ENCODE measurements around the gene RANBP3.
"Not testable (repeated sequence)": the region's sequence is repeated elsewhere in the genome, so short reads cannot be mapped to it uniquely, and the experiment has no call there.

RANBP3 gene

DNA sequence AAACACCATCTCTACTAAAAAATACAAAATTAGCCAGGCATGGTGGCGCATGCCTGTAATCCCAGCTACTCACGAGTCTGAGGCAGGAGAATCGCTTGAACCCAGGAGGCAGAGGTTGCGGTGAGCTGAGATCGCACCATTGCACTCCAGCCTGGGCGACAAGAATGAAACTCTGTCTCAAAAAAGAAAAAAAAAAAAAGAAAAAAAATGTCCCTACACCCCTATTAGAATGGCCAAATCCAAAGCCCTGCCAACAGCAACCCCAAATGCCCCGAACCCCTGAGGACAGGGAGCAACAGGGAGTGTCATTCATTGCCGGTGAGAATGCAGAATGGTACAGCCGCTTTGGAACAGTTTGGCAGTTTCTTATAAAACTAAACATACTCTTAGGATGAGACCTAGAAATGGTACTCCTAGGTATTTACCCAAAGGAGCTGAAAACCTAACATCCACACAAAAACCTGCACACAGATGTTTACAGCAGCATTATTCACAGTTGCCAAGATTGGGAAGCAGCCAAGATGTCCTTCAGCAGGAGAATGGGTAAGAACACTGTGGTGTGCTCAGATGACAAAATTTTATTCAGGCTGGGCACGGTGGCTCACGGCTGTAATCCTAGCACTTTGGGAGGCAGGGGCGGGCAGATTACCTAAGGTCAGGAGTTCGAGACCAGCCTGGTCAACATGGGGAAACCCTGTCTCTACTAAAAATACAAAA lies 94.6 kb downstream of the RANBP3 start:
- not testable (repeated sequence) for DNase-seq (ENCODE audit: low read depth in 2 of 2)

GRCh38 chr19:5882421-5882968 lies 95.4 kb downstream of the RANBP3 start:
- no peak for DNase-seq (ENCODE audit: low read depth in 2 of 2)

GRCh38 chr19:5881543-5882299 lies 96.2 kb downstream of the RANBP3 start:
- no peak for DNase-seq (ENCODE audit: low read depth in 2 of 2)

- no peak for DNase-seq (ENCODE audit: low read depth in 2 of 2)
These were observed 97.3 kb downstream of the RANBP3 start for GRCh38 chr19:5880604-5881078.

DNA sequence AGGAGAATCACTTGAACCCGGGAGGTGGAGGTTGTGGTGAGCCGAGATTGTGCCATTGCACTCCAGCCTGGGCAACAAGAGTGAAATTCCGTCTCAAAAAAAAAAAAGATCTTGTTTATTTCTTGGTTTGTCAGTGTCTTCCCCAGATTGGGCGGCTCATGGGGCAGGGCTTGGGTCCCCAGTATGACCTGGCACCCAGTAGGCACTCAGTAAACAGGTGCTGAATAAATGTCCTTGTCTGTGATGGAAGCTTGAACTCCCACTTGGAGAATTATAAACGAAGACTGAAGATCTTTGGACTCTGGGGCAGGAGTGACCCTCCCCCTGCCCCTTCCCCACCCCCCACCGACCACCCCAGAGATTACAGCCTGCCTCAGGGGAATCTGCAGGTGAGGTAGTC lies 97.7 kb downstream of the RANBP3 start:
- no peak for DNase-seq (ENCODE audit: low read depth in 2 of 2)

DNA sequence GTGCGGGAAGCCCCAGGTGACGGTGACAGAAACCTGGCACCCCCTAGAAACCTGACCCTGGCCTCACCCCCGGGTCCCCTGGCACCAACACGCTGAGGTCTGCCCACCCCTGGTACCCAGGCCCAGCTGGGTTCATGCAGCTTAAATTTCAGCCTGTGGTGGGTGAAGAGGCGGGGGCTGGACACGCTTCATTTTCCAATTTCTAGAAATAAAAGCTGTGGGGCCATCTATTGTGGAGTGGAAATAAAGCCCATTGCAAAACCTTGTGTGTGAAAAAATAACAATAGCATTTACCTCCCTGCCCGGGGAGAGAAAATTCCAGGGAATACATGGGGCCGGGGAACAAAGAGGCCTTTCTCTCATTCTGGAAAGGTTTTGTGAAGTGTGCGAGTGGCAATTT lies 100.1 kb downstream of the RANBP3 start:
- DNase-seq (ENCODE audit: low read depth in 2 of 2) = no peak

GRCh38 chr19:5877427-5877826 lies 100.5 kb downstream of the RANBP3 start:
- no peak for DNase-seq (ENCODE audit: low read depth in 2 of 2)

DNA sequence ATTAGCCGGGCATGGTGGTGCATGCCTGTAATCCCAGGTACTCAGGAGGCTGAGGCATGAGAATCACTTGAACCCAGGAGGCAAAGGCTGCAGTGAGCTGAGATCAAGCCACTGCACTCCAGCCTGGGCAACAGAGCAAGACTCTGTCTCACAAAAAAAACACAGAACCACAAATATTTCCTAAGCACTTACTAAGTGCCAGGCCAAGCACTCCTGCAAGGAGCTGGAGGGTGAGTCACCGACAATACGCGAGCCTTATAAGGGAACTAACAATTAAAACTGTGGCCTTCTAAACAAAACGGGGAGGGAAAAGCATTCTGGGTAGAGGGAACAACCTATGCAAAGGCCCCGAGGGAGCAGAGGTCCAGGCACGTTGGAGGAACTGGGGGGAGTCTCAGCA lies 103.4 kb downstream of the RANBP3 start:
- not testable (repeated sequence) for DNase-seq (ENCODE audit: low read depth in 2 of 2)

GRCh38 chr19:5873617-5874199 lies 104.2 kb downstream of the RANBP3 start:
- no peak for DNase-seq (ENCODE audit: low read depth in 2 of 2)

GRCh38 chr19:5870986-5871394 lies 107.0 kb downstream of the RANBP3 start:
- DNase-seq (ENCODE audit: low read depth in 2 of 2) = no peak

- DNase-seq (ENCODE audit: low read depth in 2 of 2) = no peak
These were observed 110.5 kb downstream of the RANBP3 start for GRCh38 chr19:5867201-5868136.

All from stimulated activated CD8-positive, alpha-beta memory T cell treated with anti-CD3 and anti-CD28 coated beads, Interleukin-15, amount 100 ng/mL, for 4 hours (primary cell).